K562 (cell line): Measurements from ENCODE around the gene CDPF1. TPM values are rescaled to one million over a fixed set of nuclear protein-coding genes. Genes with fewer than 3 reads are reported as not detected.
A peak's percentile ranks its signal among the peaks of the same experiment; 100 is the strongest.

Source experiments
- ATAC-seq: fragments of 200-7000 bp; cut with Tn5 transposase; 3 replicates; pipeline ENCODE4 v1.9.1; 2020; ENCODE audit warnings: moderate library complexity
- BruUV-seq: library from RNA; stranded (reverse); fragments of 400-500 nt; replicated peaks from 2 replicates; lab custom pipeline; 2021; lab: Mats Ljungman, UMichigan
- CTCF ChIA-PET: fragments of 300-600 bp; formaldehyde crosslinking; extraction: SDS; loops from one replicate; lab custom pipeline; 2021; ENCODE audit warnings: low intra/inter-chr PET ratio; lab: Yijun Ruan, JAX
- POLR2A ChIA-PET: fragments of 300-600, 350-650 bp; sonication (Branson Sonifier 250); formaldehyde crosslinking; extraction: SDS; loops from one replicate; lab custom pipeline; 2021; ENCODE audit warnings: antibody characterized with exemption, inconsistent platforms; lab: Yijun Ruan, JAX
- DNase-seq, 4 experiments: peaks; one replicate each; pipeline versions ENCODE4 v3.0.0 to v3.0.0-alpha.2; 2011 to 2018; ENCODE audit warnings: low spot score in 3 of 4, mixed read lengths in 3 of 4; ENCODE audit errors: extremely low read depth in 1 of 4
- FAIRE-seq: peaks from 2 replicates; lab custom pipeline; 2011; peaks lifted over from hg19 to GRCh38; lab: Jason Lieb, UNC
- H2AFZ ChIP-seq: 2 replicates; pipeline ENCODE4 v1.6.0; 2011; ENCODE audit warnings: low read depth, low read length, control low read depth, inconsistent platforms
- H3K27ac ChIP-seq: fragments of 200-600 bp; 3 replicates; pipeline ENCODE4 v1.8.0; 2011; ENCODE audit warnings: low read depth, mild to moderate bottlenecking, control low read depth, inconsistent platforms, low read length, moderate library complexity, mixed read lengths; ENCODE audit errors: extremely low read depth
- H3K27me3 ChIP-seq, 2 experiments: fragments of 300-600 bp in 1 of 2; 2 replicates in 1 of 2; 3 replicates in 1 of 2; pipeline versions ENCODE4 v1.6.0 to v1.8.0; 2011; ENCODE audit warnings: inconsistent platforms in 2 of 2, low read length in 2 of 2, mild to moderate bottlenecking in 1 of 2, mixed read lengths in 1 of 2, moderate library complexity in 1 of 2; ENCODE audit not compliant: control insufficient read depth in 2 of 2, insufficient read depth in 2 of 2
- H3K36me3 ChIP-seq: fragments of 300-600 bp; 3 replicates; pipeline ENCODE4 v1.8.0; 2011; ENCODE audit warnings: mild to moderate bottlenecking, low read length, inconsistent platforms; ENCODE audit not compliant: control insufficient read depth, insufficient read depth
- H3K4me1 ChIP-seq, 2 experiments: fragments of 200-600 bp in 1 of 2; replicated peaks in 1 of 2; 2 replicates in 1 of 2; 3 replicates in 1 of 2; pipeline versions ENCODE4 v1.5.1 to v1.8.0; 2011; ENCODE audit warnings: inconsistent platforms in 2 of 2, low read length in 2 of 2, mild to moderate bottlenecking in 1 of 2, mixed read lengths in 1 of 2, moderate library complexity in 1 of 2; ENCODE audit not compliant: control insufficient read depth in 2 of 2, insufficient read depth in 2 of 2
- H3K4me2 ChIP-seq: 2 replicates; pipeline ENCODE4 v1.6.1; 2011; ENCODE audit warnings: low read length, control low read depth, inconsistent platforms, mixed read lengths; ENCODE audit not compliant: insufficient read depth
- H3K4me3 ChIP-seq: fragments of 200-600 bp; sonication (generic), shearing (Covaris generic); 2 replicates; pipeline ENCODE4 v1.5.1; 2016; ENCODE audit warnings: control low read depth, inconsistent platforms
- H3K79me2 ChIP-seq: fragments of 200-600 bp; 3 replicates; pipeline ENCODE4 v1.8.0; 2011; ENCODE audit warnings: low read length, inconsistent platforms; ENCODE audit not compliant: control insufficient read depth, insufficient read depth
- H3K9ac ChIP-seq, 2 experiments: 2 replicates each; pipeline versions ENCODE4 v1.6.0 to v1.6.1; 2011; ENCODE audit warnings: low read depth in 2 of 2, low read length in 2 of 2, control low read depth in 1 of 2, inconsistent platforms in 1 of 2, mild to moderate bottlenecking in 1 of 2, mixed read lengths in 1 of 2; ENCODE audit not compliant: insufficient read depth in 1 of 2
- H3K9me1 ChIP-seq: one replicate; pipeline ENCODE4 v1.6.0; 2011; ENCODE audit warnings: inconsistent platforms, mild to moderate bottlenecking, low read length, moderate library complexity; ENCODE audit not compliant: control insufficient read depth, insufficient read depth
- H3K9me3 ChIP-seq: replicated peaks from 2 replicates; pipeline ENCODE4 v1.5.1; 2011; ENCODE audit warnings: low read depth, low read length, inconsistent platforms; ENCODE audit not compliant: control insufficient read depth, insufficient read depth
- H4K20me1 ChIP-seq: replicated peaks from 2 replicates; pipeline ENCODE4 v1.6.1; 2011; ENCODE audit warnings: low read length, inconsistent platforms, mixed read lengths; ENCODE audit not compliant: control insufficient read depth, insufficient read depth
- MBD2 ChIP-seq: sonication (generic); IDR thresholded peaks from 2 replicates; pipeline ENCODE4 v1.6.1; 2016; ENCODE audit warnings: low read depth, borderline replicate concordance
- POLR2G ChIP-seq: fragments of 200-400 bp; formaldehyde crosslinking; IDR thresholded peaks from 2 replicates; pipeline ENCODE4 v1.6.1; 2017; ENCODE audit warnings: low read depth, mild to moderate bottlenecking, antibody characterized with exemption, low read length, moderate library complexity
- TAF9B ChIP-seq: fragments of 450-650 bp; IDR thresholded peaks from 2 replicates; pipeline ENCODE4 v1.6.1; 2018; ENCODE audit warnings: mild to moderate bottlenecking; ENCODE audit not compliant: partially characterized antibody
- ZBTB8A ChIP-seq: fragments of 450-650 bp; IDR thresholded peaks from 2 replicates; pipeline ENCODE4 v1.6.1; 2018; ENCODE audit warnings: mild to moderate bottlenecking, moderate library complexity; ENCODE audit not compliant: partially characterized antibody
- WGBS: fragments of 100-300 bp; shearing (Covaris generic); methylation state at CpG from one replicate; pipeline ENCODE4 v1.1.6; 2016; ENCODE audit warnings: low coverage, mixed read lengths; ENCODE audit not compliant: insufficient coverage; ENCODE audit errors: missing lambda C conversion rate; 5-methylcytosine and 5-hydroxymethylcytosine counted together
- in situ Hi-C: fragments of 300-500 bp; cut with MboI; formaldehyde crosslinking; loops from 4 replicates; pipeline ENCODE4 v1.15.0; 2018; ENCODE audit warnings: inconsistent platforms, mixed read lengths
- intact Hi-C: fragments of 100-400 bp; cut with micrococcal nuclease; formaldehyde crosslinking; loops from 2 replicates; pipeline ENCODE4 v1.14.2; 2022
- polyA plus RNA-seq, 8 experiments: library from polyadenylated mRNA; depleted of rRNA in 4 of 8; stranded (reverse) in 5 of 8; unstranded in 3 of 8; fragments of >200 nt; fragmentation: Nextera tagmentation in 2 of 8; fragmentation: Illumina TruSeq in 1 of 8; extraction: Ambion mirVana in 2 of 8; extraction: Trizol in 1 of 8; gene quantifications; 2 replicates each; pipeline versions ENCODE4 v1.2.1 to v1.2.3, GENCODE V29; 2011 to 2014; ENCODE audit warnings: inconsistent platforms in 1 of 8, missing spikeins in 1 of 8
- total RNA-seq, 7 experiments: library from RNA; depleted of rRNA in 6 of 7; stranded (reverse); fragments of >200 nt in 6 of 7; fragmentation: Illumina TruSeq in 2 of 7; extraction: Trizol in 2 of 7; gene quantifications; 2 replicates each; pipeline versions ENCODE4 v1.2.1 to v1.2.3, GENCODE V29; 2011 to 2021; ENCODE audit warnings: low replicate concordance in 1 of 7

Gene CDPF1
- total and polyA plus RNA-seq, 9 of the 15 experiments (the other 6 are each of a cell fraction or from before 2014, with no cell fraction given) = 0.84 to 19.5 (median 9.1) TPM

DNA sequence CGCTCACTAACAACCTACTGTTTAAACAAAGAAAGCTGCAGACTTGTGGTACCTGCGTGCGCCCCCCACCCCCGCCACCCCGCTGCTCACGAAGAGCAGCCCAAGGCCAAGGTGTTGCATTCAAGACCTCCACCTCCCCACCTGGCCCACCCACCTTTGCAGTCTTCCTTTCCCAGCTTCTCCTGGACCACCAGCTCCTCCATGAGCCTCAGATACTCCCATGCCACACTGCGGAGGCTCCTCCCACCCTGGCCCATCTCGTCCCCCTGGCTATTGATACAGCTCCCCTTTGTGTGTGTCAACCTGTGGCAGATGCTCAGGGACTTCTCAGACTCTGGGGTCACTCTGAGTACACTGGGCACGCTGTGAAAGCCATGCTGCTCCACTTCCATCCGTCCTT is 3.9 kb downstream of the CDPF1 start:
- no peak overlapping the region for H2AFZ ChIP-seq
- no peak overlapping the region for H3K4me3 ChIP-seq
- H3K27ac ChIP-seq = no peak overlapping the region
- no TSS peak for BruUV-seq
- no peaks in the 10 kb centered on the region for H4K20me1 ChIP-seq
- in situ Hi-C loops (loop anchor here (10.0 kb wide), 1 partner anchor 101 kb away; no protein-coding TSS in a partner anchor), intact Hi-C loops (loop anchor here (10.0 kb wide), 1 partner anchor 91 kb away; the partner anchor contains the start of gene PPARA)
- H3K9me1 ChIP-seq = no peaks in the 10 kb centered on the region
- DNase-seq (no peak), ATAC-seq (no peak), FAIRE-seq (no peak)
- H3K9me3 ChIP-seq = no peaks in the 10 kb centered on the region
- H3K79me2 ChIP-seq = peaks cover 13% of the 10 kb centered on the region
- no peak overlapping the region for H3K9ac ChIP-seq
- POLR2A ChIA-PET = interaction anchor here (0.6 to 3.1 kb wide), 2 partner anchors 11 to 45 kb away, joined by 3 to 10 read pairs; no protein-coding TSS in a partner anchor
- TF ChIP-seq ZBTB8A (no peak), MBD2 (no peak)
- H3K4me1 ChIP-seq = peaks cover 9 to 49% of the 10 kb centered on the region in 2 experiments; a peak in 4 of 5 replicates
- H3K36me3 ChIP-seq = peaks cover 5% of the 10 kb centered on the region; the same call in 1 of the 3 replicates
- no peaks in the 10 kb centered on the region for H3K27me3 ChIP-seq
- 88% methylated on average over 8 of the region's 10 CpGs for WGBS
- CTCF ChIA-PET = no interaction called here
- no peak overlapping the region for H3K4me2 ChIP-seq

DNA sequence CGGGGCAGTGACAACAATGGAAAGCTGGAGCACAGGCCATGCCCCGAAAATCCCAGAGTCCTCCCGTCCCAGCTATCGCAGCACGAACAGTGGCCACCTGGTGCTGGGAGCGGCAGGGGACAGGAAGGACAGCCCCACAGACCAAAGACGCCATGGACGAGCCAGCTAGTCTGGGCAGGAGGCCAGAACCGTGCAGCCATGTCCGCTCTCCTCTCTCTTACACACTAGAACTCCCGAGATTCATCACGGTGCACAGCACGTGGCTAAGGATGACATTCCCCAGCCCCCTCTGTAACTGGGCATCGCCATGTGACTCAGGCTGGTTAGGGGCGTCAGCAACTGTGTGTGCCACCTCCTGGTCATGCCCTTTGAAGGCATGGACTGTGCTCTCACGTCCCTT is 4.6 kb downstream of the CDPF1 start:
- POLR2A ChIA-PET = interaction anchor here (3.1 kb wide), 1 partner anchor 11 kb away, joined by 10 read pairs; no protein-coding TSS in a partner anchor
- no peaks in the 10 kb centered on the region for H3K9me1 ChIP-seq
- H3K36me3 ChIP-seq = peaks cover 5% of the 10 kb centered on the region; the same call in 1 of the 3 replicates
- TF ChIP-seq POLR2G = 0 out of 2 replicates have a peak, but pooled peaks have one; percentile 20
- no peak for TF ChIP-seq TAF9B
- CTCF ChIA-PET = no interaction called here
- WGBS = 77% methylated on average over 7 of the region's 16 CpGs
- H2AFZ ChIP-seq = no peak overlapping the region
- intact Hi-C loops (loop anchor here (10.0 kb wide), 1 partner anchor 91 kb away; the partner anchor contains the start of gene PPARA), in situ Hi-C loops (loop anchor here (10.0 kb wide), 1 partner anchor 101 kb away; no protein-coding TSS in a partner anchor)
- peaks cover 15 to 48% of the 10 kb centered on the region in 2 experiments; a peak in 4 of 5 replicates for H3K4me1 ChIP-seq
- no peak overlapping the region for H3K4me2 ChIP-seq
- H3K9me3 ChIP-seq = no peaks in the 10 kb centered on the region
- H3K27me3 ChIP-seq = no peaks in the 10 kb centered on the region
- DNase-seq (no peak), ATAC-seq (no peak), FAIRE-seq (no peak)
- H4K20me1 ChIP-seq = no peaks in the 10 kb centered on the region
- H3K79me2 ChIP-seq = peaks cover 6% of the 10 kb centered on the region
- H3K27ac ChIP-seq = no peak overlapping the region
- no TSS peak for BruUV-seq
- no peak overlapping the region for H3K4me3 ChIP-seq
- H3K9ac ChIP-seq = no peak overlapping the region
